Caki2 (cell line): ENCODE data around the gene DHRS7B. TPM values are rescaled to one million over a fixed set of nuclear protein-coding genes. Genes with fewer than 3 reads are reported as not detected.
"Not testable (repeated sequence)": the region's sequence is repeated elsewhere in the genome, so short reads cannot be mapped to it uniquely, and the experiment has no call there.

Experiments used
- DNase-seq: peaks from one replicate; pipeline ENCODE4 v3.0.0-alpha.2; 2015; ENCODE audit warnings: low read depth
- in situ Hi-C: cut with HindIII; loops from 2 replicates; pipeline ENCODE4 v1.10.0; 2016; ENCODE audit warnings: low sequenced_read_pairs, low pct_unique_long_range_greater_than_20kb, mixed read lengths
- total RNA-seq: library from RNA; depleted of rRNA; stranded (reverse); fragments of >200 nt; shearing (Covaris generic); gene quantifications from 2 replicates; pipeline ENCODE4 v1.2.3, GENCODE V29; 2014; ENCODE audit warnings: low replicate concordance

DHRS7B gene
- total RNA-seq, 1 experiment from 2014 or later: 21.2 TPM

DNA sequence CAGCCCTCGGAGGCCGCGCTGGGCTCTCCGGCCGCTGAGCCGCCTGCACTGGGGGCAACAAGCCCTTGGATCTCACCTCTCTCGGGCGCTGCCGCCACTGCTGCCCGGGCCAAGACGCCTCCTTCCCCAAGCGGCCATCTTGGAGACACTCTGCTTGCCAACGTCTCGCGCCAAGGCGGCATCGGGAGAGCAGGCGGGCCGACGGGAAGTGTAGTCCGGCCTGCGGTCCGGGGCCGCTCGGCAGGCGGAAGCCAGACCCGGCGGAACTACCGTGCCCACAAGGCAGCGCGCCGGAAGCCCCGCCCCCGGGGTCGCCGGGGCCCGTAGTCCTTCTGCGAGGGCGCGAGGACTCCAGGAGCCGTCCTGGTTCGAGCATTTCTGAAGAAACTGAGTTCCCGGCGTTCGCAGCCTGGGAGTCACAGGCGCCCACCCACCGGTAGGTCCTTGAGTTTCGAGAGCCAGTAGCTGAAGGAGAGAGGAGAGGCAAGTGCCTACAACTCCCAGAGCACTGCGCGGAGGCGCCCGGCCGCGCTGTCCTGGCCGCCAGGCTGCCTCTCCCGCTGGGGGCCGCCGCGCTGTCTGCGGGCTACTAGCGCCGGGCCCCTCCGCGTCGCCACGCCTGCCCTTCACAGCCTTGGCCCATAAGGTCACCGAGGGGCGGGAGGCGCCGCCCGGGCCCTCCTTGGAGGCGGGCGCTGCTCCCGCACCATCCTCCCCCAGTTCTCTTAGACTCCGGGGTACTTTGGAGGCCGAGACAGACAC lies 87.4 kb downstream of the DHRS7B start, which contains the start of gene TMEM11:
Gene TMEM11 (minus strand): TSS at position 147 of the 762 bp plus-strand sequence. CDS start 9 bp downstream, at position 138.
- in situ Hi-C loops: no loop called here

DNA sequence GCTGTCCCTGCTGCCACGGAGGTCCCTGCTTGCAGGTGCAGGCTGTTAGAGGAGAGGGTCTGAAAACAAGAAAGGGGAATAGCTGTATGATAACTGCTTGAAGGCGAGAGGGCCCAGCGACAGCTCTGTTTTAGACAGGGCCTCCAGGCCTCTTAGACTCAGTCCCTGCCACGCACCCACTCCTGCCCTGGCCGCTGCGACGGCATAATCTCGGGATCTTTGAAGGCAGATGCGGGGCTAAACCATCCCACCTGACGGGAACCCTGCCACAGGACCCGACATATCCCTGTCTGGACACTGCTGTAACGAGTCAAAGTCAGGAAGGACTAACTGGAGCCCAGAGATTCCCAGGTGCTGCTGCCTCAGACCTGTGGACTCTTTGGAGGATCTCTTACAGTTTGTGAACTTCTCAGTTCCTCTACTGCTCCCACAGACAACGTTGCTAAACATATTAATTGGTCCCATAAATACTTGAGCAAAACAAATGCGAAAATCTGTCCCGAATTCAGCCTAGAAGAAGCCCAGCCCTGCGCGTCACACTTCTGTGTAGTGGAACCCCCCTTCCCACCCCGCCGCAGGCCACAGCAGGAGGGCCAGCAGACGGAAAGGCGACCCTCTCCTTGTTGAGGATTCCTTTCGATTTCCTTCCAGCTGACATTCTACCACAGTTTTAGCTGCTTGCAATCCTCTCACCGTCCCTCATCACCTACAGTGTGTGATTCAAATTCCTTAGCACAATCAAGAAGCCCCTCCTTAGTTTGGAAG lies 88.2 kb downstream of the DHRS7B start:
- in situ Hi-C loops: no loop called here

More for the DNA sequence above, 87.4 kb downstream of the DHRS7B start, which contains the start of gene TMEM11:
- peak; percentile 91 for DNase-seq

GRCh38 chr17:21215935-21216334 lies 89.2 kb downstream of the DHRS7B start:
- in situ Hi-C loops: no loop called here
- no peak for DNase-seq

More for the DNA sequence above, 88.2 kb downstream of the DHRS7B start:
- DNase-seq: no peak

- DNase-seq: no peak
- in situ Hi-C loops: no loop called here
These were observed 90.6 kb downstream of the DHRS7B start for GRCh38 chr17:21217346-21217745.

- in situ Hi-C loops: no loop called here
- no peak for DNase-seq
These were observed 91.3 kb downstream of the DHRS7B start for GRCh38 chr17:21218101-21218500.

GRCh38 chr17:21218831-21219380 lies 92.1 kb downstream of the DHRS7B start:
- no peak for DNase-seq
- in situ Hi-C loops: no loop called here

DNA sequence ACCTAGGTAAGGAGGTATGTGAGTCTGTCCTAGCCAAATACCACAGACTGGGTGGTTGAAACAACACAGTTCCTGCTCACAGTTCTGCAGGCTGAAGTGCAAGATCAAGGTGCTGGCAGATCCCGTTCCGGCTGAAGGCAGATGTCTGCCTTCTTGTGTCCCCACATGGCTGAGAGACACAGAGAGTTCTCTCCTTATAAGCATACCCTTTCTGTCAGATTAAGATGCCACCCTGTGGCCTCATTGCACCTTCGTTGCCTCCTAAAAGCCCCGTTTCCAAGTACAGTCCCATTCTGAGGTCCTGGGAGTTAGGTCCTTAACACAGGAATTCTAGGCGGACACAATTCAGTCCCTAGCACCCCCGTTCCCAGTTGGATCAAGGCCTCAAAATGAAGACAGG lies 96.3 kb downstream of the DHRS7B start:
- in situ Hi-C loops: no loop called here
- DNase-seq: no peak

GRCh38 chr17:21227277-21227676 lies 100.5 kb downstream of the DHRS7B start:
- in situ Hi-C loops: not testable (repeated sequence)

DNA sequence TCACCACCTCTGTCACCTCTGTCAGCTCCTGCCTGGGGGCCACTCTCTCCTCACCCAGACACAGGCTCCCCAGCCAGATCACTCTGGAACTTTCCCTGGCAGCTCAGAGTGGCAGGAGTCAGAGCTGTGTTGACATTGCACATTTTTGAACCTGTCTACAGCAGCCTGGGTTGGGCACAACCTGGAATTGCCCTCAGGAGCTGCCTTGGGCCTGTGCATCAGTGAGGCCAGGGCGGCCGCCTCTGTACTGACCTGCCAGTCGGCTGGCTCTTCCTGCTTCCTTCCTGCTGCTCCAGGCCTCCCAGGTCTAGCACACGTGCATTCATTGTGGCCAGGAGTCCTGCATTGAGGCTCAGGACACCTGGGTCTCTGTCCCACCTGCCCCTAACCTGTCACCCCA lies 101.3 kb downstream of the DHRS7B start:
- no peak for DNase-seq
- in situ Hi-C loops: no loop called here

More at GRCh38 chr17:21227277-21227676, 100.5 kb downstream of the DHRS7B start:
- DNase-seq: not testable (repeated sequence)

DNA sequence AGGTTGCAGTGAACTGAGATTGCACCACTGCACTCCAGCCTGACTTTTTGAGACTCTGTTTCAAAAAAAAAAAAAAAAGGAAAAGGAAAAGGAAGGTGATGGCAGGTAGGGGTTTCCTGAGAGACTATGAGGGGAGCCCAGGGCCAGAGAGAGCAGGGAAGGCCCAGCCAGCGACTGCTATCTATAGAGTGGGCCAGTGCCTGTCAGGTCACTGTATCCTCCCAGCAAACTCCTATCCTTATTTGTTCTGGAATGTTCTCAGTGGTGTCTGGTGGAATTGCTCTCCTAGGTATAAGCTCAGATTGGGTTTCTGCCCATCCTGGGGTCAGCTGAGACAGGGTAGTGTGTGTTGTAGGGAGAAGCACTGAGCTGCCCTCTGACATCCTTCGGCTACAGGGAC lies 102.1 kb downstream of the DHRS7B start:
- DNase-seq: no peak
- in situ Hi-C loops: no loop called here

DNA sequence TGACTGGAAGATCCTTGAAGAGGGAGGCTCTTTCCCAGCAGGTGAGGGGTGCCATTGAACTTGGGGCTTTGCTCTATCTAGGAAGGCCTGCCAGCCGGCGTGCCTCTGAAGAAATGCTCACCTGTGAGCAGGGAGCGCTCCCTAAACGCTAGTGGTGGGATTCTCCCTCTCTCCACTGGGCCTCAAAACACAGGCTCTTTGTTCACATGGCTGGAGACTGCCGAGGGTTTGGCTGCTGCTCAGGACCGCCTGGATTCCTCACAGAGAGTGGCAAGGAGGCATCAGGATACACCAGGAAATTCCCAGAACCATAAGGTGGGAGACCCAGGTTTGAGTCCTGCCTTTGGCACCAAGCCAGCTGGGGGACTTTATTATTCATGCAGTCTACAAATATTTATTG lies 104.8 kb downstream of the DHRS7B start:
- in situ Hi-C loops: no loop called here

GRCh38 chr17:21232033-21232749 lies 105.4 kb downstream of the DHRS7B start:
- no peak for DNase-seq
- in situ Hi-C loops: no loop called here

More for the DNA sequence above, 104.8 kb downstream of the DHRS7B start:
- no peak for DNase-seq

GRCh38 chr17:21233581-21234347 lies 107.0 kb downstream of the DHRS7B start:
- in situ Hi-C loops: no loop called here
- DNase-seq: no peak

DNA sequence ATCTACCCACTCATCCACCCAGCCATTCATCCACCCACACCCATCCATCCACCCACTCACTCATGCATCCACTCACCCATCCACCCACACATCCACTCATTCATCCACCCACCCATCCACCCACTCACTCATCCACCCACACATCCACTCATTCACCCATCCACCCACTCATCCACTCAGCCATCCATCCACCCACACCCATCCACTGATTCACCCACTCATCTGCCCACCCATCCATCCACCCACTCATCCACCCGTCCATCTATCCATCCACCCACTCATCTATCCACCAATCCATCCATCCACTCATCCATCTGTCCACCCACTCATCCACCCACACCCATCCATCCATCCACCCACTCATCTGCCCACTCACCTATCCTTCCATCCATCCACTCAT lies 109.2 kb downstream of the DHRS7B start:
- no peak for DNase-seq
- in situ Hi-C loops: no loop called here

- in situ Hi-C loops: no loop called here
- no peak for DNase-seq
These were observed 113.1 kb downstream of the DHRS7B start for GRCh38 chr17:21239680-21240368.

- in situ Hi-C loops: no loop called here
- DNase-seq: peak; percentile 61
These were observed 113.7 kb downstream of the DHRS7B start for GRCh38 chr17:21240369-21241055.
